ENCODE data around the gene MRPL49. TPM values are rescaled to one million over a fixed set of nuclear protein-coding genes. Genes with fewer than 3 reads are reported as not detected.
"Not testable (repeated sequence)": the region's sequence is repeated elsewhere in the genome, so short reads cannot be mapped to it uniquely, and the experiment has no call there.

The MRPL49 gene
- total RNA-seq, 2 donors from 2014 or later, result 34.1 to 39.3 TPM

DNA sequence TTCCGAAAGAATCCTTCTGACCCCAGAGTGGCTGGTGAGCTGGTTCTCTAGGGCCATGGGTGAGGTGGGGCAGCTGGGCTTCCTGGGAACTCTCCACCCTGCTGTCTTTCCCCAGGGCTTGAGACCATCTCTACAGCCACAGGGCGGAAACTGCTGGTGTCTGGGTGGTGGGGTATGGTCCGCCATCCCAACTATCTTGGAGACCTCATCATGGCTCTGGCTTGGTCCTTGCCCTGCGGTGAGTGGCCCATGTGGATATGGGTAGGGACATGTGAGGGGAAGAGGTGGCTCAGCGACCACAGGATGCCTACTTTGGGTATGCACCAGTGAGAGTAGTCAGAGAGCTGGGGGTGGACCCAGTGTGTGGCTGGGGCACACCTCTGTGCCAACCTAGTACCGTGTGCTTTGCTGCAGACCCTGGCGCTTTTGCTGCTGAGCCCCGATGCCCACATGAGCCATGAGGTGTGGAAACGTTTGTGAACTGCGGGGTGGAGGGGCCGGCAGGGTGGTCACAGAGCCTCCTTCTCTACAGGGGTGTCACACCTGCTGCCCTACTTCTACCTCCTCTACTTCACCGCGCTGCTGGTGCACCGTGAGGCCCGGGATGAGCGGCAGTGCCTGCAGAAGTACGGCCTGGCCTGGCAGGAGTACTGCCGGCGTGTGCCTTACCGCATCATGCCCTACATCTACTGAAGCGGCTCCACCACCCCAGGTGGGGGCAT lies 6.6 kb upstream of the MRPL49 start:
- intact Hi-C loops (cut with DNase I), result no loop called here
- peak; percentile 76 for DNase-seq (ENCODE audit: low spot score)

- DNase-seq (ENCODE audit: low spot score), result peak; percentile 85
- intact Hi-C loops (cut with DNase I), result no loop called here
These were observed 5.5 kb upstream of the MRPL49 start for GRCh38 chr11:65116370-65117205.

GRCh38 chr11:65117206-65118096 lies 4.7 kb upstream of the MRPL49 start, which contains the start of gene ZNHIT2:
Gene ZNHIT2 (minus strand): TSS chr11:65117701. CDS start chr11:65117653, 48 bp downstream.
- DNase-seq (ENCODE audit: low spot score), result peak; percentile 100
- intact Hi-C loops (cut with DNase I), result no loop called here

DNA sequence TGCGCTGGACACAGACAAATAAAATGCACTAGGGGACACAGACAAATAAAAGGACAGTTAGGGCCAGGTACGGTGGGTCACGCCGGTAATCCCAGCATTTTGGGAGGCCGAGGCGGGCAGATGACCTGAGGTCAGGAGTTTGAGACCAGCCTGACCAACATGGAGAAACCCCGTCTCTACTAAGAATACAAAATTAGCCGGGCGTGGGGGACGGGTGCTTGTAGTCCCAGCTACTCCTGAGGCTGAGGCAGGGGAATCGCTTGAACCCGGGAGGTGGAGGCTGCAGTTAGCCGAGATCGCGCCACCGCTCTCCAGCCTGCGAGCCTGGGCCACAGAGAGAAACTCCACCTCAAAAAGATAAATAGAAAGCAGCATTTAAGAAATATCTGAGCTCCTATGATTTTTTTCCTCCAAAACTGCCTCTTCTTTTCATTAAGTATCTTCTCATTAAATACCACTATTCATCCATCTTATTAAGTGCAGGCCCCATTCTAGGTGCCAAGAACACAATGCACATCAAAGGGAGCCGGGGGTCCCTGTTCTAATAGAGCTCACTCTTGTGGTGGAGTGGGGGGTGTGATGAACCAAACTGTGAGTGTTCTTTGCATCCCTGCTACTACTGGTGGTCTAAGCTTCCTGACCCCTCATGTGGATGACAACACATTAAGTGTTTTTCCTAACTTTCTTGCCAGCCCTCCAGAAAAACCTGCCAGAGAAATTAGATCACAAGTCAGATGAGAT lies 3.9 kb upstream of the MRPL49 start:
- intact Hi-C loops (cut with DNase I), result no loop called here
- DNase-seq (ENCODE audit: low spot score), result peak; percentile 78

DNA sequence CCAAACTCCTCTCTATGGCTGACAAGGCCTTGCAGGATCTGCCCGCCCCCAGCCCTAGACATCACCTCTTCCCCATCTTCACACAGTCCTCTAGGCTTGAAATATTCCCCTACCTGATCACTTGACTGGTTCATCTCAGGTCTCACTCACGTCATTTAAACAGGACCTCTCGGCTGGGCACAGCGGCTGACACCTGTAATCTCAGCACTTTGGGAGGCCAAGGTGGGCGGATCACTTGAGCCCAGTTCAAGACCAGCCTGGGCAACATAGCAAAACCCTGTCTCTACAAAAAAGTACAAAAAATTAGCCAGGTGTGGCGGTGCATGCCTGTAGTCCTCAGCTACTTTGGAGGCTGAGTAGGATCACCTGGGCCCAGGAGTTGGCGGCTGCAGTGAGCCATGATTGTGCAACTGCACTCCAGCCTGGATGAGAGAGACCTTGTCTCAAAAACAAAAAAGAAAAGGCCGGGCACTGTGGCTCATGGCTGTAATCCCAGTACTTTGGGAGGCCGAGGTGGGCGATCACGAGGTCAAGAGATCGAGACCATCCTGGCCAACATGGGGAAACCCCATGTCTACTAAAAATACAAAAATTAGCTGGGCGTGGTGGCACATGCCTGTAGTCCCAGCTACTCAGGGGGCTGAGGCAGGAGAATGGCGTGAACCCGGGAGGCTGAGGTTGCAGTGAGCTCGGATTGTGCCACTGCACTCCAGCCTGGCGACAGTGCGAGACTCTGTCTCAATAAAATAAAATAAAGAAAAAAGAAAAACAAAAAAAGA lies 3.0 kb upstream of the MRPL49 start:
- DNase-seq (ENCODE audit: low spot score), result peak; percentile 66
- intact Hi-C loops (cut with DNase I), result not testable (repeated sequence)

- DNase-seq (ENCODE audit: low spot score), result no peak
- intact Hi-C loops (cut with DNase I), result no loop called here
These were observed 2.5 kb upstream of the MRPL49 start for GRCh38 chr11:65119670-65119995.

GRCh38 chr11:65120831-65121230 lies 1.3 kb upstream of the MRPL49 start:
- intact Hi-C loops (cut with DNase I), result no loop called here
- no peak for DNase-seq (ENCODE audit: low spot score)

DNA sequence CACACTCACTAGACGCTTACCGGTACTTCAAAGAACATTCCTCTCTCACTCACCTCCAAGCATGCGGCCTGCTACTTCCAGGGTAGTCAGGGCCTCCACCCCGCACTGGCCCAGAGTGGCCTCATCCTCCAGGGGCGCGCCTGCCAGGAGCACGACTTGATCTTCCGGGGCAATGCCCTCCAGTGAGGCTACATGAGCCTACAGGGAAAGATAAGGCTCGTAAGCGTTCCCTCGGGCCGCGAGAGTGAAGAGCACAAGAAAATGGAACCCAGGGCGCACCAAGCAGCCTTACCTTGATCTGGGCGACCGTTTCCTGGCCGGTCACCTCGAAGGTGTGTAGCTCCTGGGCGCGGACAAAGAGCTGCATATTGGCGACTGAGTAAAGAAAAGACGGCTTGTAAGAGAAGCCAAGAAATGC lies 665 bp upstream of the MRPL49 start:
- intact Hi-C loops (cut with DNase I), result no loop called here
- DNase-seq (ENCODE audit: low spot score), result peak; percentile 80

GRCh38 chr11:65124480-65125196 lies 2.5 kb downstream of the MRPL49 start:
- DNase-seq (ENCODE audit: low spot score), result no peak
- intact Hi-C loops (cut with DNase I), result no loop called here

- intact Hi-C loops (cut with DNase I), result no loop called here
- DNase-seq (ENCODE audit: low spot score), result no peak
These were observed 3.3 kb downstream of the MRPL49 start for GRCh38 chr11:65125197-65126056.

- intact Hi-C loops (cut with DNase I), result no loop called here
- no peak for DNase-seq (ENCODE audit: low spot score)
These were observed 4.6 kb downstream of the MRPL49 start for GRCh38 chr11:65126624-65127274.

- DNase-seq (ENCODE audit: low spot score), result no peak
- intact Hi-C loops (cut with DNase I), result no loop called here
These were observed 5.5 kb downstream of the MRPL49 start for GRCh38 chr11:65127473-65128181.

- peak; percentile 81 for DNase-seq (ENCODE audit: low spot score)
- intact Hi-C loops (cut with DNase I), result no loop called here
These were observed 6.3 kb downstream of the MRPL49 start for GRCh38 chr11:65128182-65129145.

GRCh38 chr11:65129649-65130441 lies 7.7 kb downstream of the MRPL49 start:
- intact Hi-C loops (cut with DNase I), result loop anchor here in 1 of 2 donors (5.0 kb wide), 1 partner anchor 52 kb away; the partner anchor contains the start of gene CAPN1
- peak; percentile 76 for DNase-seq (ENCODE audit: low spot score)
